ENCODE results near the gene DENND1A.
A peak's percentile ranks its signal among the peaks of the same experiment; 100 is the strongest.

Gene DENND1A

GRCh38 chr9:123371805-123372590 is 557.9 kb downstream of the DENND1A start:
- DNase-seq (ENCODE audit: low spot score), result no peak

GRCh38 chr9:123371228-123371584 is 558.7 kb downstream of the DENND1A start:
- no peak for DNase-seq (ENCODE audit: low spot score)

GRCh38 chr9:123370526-123371227 is 559.2 kb downstream of the DENND1A start:
- no peak for DNase-seq (ENCODE audit: low spot score)

- DNase-seq (ENCODE audit: low spot score), result no peak
These were observed 559.8 kb downstream of the DENND1A start for GRCh38 chr9:123370108-123370507.

- DNase-seq (ENCODE audit: low spot score), result no peak
These were observed 560.6 kb downstream of the DENND1A start for GRCh38 chr9:123369296-123369695.

GRCh38 chr9:123368536-123369153 is 561.3 kb downstream of the DENND1A start:
- no peak for DNase-seq (ENCODE audit: low spot score)

GRCh38 chr9:123368023-123368422 is 561.9 kb downstream of the DENND1A start:
- DNase-seq (ENCODE audit: low spot score), result no peak

GRCh38 chr9:123365881-123366528 is 563.9 kb downstream of the DENND1A start:
- DNase-seq (ENCODE audit: low spot score), result no peak

- no peak for DNase-seq (ENCODE audit: low spot score)
These were observed 564.5 kb downstream of the DENND1A start for GRCh38 chr9:123365287-123365880.

GRCh38 chr9:123364241-123364824 is 565.6 kb downstream of the DENND1A start:
- peak; percentile 67 for DNase-seq (ENCODE audit: low spot score)

- DNase-seq (ENCODE audit: low spot score), result no peak
These were observed 567.1 kb downstream of the DENND1A start for GRCh38 chr9:123362856-123363255.

GRCh38 chr9:123361731-123362510 is 568.0 kb downstream of the DENND1A start:
- DNase-seq (ENCODE audit: low spot score), result no peak

GRCh38 chr9:123361086-123361730 is 568.7 kb downstream of the DENND1A start:
- DNase-seq (ENCODE audit: low spot score), result no peak

GRCh38 chr9:123360161-123361085 is 569.5 kb downstream of the DENND1A start:
- DNase-seq (ENCODE audit: low spot score), result no peak

- DNase-seq (ENCODE audit: low spot score), result no peak
These were observed 570.4 kb downstream of the DENND1A start for GRCh38 chr9:123359546-123359945.

GRCh38 chr9:123359106-123359505 is 570.8 kb downstream of the DENND1A start:
- no peak for DNase-seq (ENCODE audit: low spot score)

GRCh38 chr9:123358181-123358905 is 571.6 kb downstream of the DENND1A start:
- no peak for DNase-seq (ENCODE audit: low spot score)

GRCh38 chr9:123357743-123358059 is 572.2 kb downstream of the DENND1A start:
- no peak for DNase-seq (ENCODE audit: low spot score)

All from AG08396 (cell line).